IgD-negative memory B cell (primary cell): ENCODE results near the gene TEX29. TPM values are rescaled to one million over a fixed set of nuclear protein-coding genes. Genes with fewer than 3 reads are reported as not detected.

Source experiments
- H3K27ac Mint-ChIP-seq, 3 donors: one replicate each; pipeline ENCODE4 v1.8.0; 2020 to 2022; ENCODE audit warnings: mild to moderate bottlenecking in 3 of 3, mixed read lengths in 3 of 3, moderate library complexity in 1 of 3
- H3K27me3 Mint-ChIP-seq: one replicate; pipeline ENCODE4 v1.8.0; 2021; ENCODE audit warnings: mixed read lengths
- H3K36me3 Mint-ChIP-seq: one replicate; pipeline ENCODE4 v1.8.0; 2020; ENCODE audit warnings: mild to moderate bottlenecking, mixed read lengths
- H3K4me1 Mint-ChIP-seq, 3 donors: one replicate each; pipeline ENCODE4 v1.8.0; 2020 to 2022; ENCODE audit warnings: mixed read lengths in 3 of 3, mild to moderate bottlenecking in 1 of 3
- H3K4me3 Mint-ChIP-seq, 4 donors: one replicate each; pipeline ENCODE4 v1.8.0; 2020 to 2022; ENCODE audit warnings: mild to moderate bottlenecking in 4 of 4, mixed read lengths in 4 of 4, moderate library complexity in 3 of 4
- H3K9me3 Mint-ChIP-seq, 3 donors: one replicate each; pipeline ENCODE4 v1.8.0; 2020 to 2021; ENCODE audit warnings: mixed read lengths in 3 of 3, mild to moderate bottlenecking in 1 of 3
- polyA plus RNA-seq: library from polyadenylated mRNA; unstranded; fragments of 300-500 nt; fragmentation: Illumina TruSeq; gene quantifications from one replicate; pipeline ENCODE4 v1.2.3, GENCODE V29; 2021

The TEX29 gene
- polyA plus RNA-seq, 1 donor from 2014 or later = not detected

DNA sequence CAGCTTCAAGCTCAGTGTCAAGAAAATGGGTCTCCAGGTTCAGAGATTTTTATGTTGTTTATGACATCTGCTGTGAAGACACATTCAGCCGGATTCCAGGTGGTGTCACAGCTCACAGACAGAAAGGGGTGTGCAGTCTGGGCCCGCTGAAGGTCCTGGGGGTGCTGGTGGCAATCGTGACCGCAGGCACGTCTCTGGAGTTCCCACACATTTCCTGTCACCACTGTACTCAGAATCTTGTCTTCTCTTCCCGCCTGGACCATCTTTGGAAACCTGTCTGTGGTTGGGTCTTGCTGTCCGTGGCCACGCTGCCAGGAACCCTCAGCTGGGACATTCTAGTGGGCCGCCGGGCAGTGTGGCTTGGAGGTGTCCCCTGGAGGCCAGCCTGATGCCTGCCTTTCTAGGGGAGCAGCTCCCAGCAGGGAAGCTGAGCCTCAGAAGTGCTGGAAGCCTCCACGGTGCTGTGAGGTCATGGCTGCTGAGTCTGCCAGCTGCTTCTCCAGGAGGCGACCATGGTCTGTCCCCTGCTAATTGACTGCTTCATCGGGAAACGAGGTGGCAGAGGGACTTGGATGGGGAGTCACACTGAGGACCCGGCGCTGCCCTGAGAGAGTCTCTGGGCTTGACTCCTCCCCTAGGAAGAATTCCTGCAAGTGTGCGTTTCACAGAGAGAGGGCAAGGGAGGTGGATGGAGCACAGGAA, 3.7 kb downstream of the TEX29 start:
- no peaks in the 10 kb centered on the region for H3K9me3 Mint-ChIP-seq
- no peak overlapping the region for H3K4me3 Mint-ChIP-seq
- H3K27ac Mint-ChIP-seq = peak overlapping the region in 1 of 3 donors; percentile 69
- no peaks in the 10 kb centered on the region for H3K4me1 Mint-ChIP-seq
- no peaks in the 10 kb centered on the region for H3K27me3 Mint-ChIP-seq
- peaks cover 8% of the 10 kb centered on the region for H3K36me3 Mint-ChIP-seq

DNA sequence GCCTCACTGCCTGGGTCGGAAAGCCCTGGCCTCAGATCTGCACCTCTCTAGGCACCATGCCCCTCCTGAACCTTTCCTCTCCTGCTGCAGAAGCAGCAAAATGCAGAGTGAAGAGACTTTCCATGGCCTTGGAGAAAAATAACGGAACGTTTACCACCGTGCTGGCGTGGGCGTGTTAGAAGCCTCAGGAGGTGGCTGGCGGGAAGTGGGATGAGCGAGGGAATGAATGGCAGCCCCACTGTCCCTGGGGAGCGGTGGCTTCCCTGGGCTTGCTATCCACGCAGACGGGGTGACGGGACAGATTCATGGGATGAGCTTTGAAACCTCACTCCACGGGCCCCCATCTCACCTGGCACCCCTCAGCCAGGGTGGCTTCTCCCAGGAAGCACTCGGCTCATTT, 4.3 kb downstream of the TEX29 start:
- Mint-ChIP-seq H3K4me3 (no peak overlapping the region), H3K27me3 (no peaks in the 10 kb centered on the region), H3K36me3 (peaks cover 5% of the 10 kb centered on the region), H3K9me3 (no peaks in the 10 kb centered on the region), H3K27ac (peak overlapping the region in 1 of 3 donors; percentile 69), H3K4me1 (no peaks in the 10 kb centered on the region)

DNA sequence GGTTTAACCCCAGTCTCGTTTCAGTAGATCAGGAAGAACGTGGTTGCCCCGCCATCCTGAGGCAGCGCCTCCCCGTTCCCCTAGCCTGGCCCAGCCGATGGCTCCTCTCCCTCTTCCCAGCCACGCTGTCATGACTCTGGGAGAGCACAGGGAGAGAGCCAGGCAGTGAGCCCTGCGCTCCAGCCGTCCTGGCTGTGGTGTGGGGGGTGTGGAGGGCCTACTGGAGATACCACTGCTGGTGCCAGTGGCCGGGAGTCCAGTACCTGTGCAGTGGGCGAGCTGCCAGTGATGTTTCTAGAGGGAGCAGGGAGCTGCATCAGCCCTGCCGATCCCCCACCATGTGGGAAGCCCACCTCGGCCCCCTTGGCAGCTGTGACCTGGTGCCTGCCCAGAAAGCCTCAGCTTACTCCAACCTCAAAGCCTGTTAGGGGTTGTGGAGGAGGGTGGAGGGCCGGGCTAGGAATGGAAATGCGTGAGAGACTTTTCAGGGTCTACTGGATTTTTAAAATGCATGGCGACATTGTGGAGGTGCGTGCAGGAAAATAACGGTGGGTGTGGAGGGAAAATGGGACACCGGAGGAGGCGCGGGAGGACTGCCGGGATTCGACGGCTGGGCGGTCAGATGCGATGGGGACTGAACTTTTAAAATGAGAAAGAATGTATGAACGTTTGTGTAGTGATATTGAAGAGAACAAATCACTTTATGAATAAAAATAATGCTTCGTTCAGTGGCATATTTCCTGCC, 4.9 kb downstream of the TEX29 start:
- no peak overlapping the region for H3K4me3 Mint-ChIP-seq
- H3K9me3 Mint-ChIP-seq = no peaks in the 10 kb centered on the region
- peak overlapping the region in 1 of 3 donors; percentile 18 for H3K27ac Mint-ChIP-seq
- H3K4me1 Mint-ChIP-seq = no peaks in the 10 kb centered on the region
- H3K36me3 Mint-ChIP-seq = peaks cover 4% of the 10 kb centered on the region
- H3K27me3 Mint-ChIP-seq = no peaks in the 10 kb centered on the region

DNA sequence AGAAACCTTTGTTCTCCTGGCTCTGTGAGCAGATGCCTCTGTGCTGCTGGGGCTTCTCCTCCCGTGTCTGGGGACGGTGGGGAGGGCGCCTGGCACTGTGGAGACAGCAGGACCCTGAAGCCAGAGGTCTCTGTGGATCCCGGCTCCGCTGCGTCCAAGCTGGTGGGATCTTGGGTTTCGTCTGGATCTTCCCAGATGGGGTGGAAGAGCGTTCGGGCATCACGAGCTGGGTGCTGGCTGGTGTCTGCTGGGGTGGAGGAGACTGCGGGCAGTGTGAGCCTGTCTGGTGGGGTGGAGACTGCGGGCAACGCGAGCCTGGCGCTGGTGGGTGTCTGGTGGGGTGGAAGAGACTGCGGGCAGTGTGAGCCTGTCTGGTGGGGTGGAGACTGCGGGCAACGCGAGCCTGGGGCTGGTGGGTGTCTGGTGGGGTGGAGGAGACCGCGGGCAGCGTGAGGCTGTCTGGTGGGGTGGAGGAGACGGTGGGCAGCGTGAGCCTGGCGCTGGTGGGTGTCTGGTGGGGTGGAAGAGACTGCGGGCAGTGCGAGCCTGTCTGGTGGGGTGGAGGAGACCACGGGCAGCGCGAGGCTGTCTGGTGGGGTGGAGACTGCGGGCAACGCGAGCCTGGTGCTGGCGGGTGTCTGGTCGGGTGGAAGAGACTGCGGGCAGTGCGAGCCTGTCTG, 5.6 kb downstream of the TEX29 start:
- H3K4me3 Mint-ChIP-seq = no peak overlapping the region

DNA sequence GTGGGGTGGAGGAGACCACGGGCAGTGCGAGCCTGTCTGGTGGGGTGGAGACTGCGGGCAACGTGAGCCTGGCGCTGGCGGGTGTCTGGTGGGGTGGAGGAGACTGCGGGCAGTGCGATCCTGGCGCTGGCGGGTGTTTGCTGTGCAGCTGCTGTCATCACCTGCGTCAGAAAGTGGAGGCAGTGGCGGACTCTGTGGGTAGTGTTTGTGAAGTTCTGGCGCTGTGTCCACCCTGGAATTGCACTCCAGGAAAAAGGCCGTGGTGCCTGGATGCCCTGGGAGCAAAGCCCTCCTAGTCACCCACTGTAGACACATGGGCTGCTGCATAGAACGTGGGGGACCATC, 6.2 kb downstream of the TEX29 start:
- Mint-ChIP-seq H3K27me3 (no peaks in the 10 kb centered on the region), H3K4me3 (no peak overlapping the region), H3K4me1 (no peaks in the 10 kb centered on the region), H3K27ac (no peak overlapping the region), H3K9me3 (no peaks in the 10 kb centered on the region), H3K36me3 (peaks cover 4% of the 10 kb centered on the region)

More for the DNA sequence above, 5.6 kb downstream of the TEX29 start:
- no peak overlapping the region for H3K27ac Mint-ChIP-seq
- H3K9me3 Mint-ChIP-seq = no peaks in the 10 kb centered on the region
- no peaks in the 10 kb centered on the region for H3K27me3 Mint-ChIP-seq
- peaks cover 4% of the 10 kb centered on the region for H3K36me3 Mint-ChIP-seq
- no peaks in the 10 kb centered on the region for H3K4me1 Mint-ChIP-seq

DNA sequence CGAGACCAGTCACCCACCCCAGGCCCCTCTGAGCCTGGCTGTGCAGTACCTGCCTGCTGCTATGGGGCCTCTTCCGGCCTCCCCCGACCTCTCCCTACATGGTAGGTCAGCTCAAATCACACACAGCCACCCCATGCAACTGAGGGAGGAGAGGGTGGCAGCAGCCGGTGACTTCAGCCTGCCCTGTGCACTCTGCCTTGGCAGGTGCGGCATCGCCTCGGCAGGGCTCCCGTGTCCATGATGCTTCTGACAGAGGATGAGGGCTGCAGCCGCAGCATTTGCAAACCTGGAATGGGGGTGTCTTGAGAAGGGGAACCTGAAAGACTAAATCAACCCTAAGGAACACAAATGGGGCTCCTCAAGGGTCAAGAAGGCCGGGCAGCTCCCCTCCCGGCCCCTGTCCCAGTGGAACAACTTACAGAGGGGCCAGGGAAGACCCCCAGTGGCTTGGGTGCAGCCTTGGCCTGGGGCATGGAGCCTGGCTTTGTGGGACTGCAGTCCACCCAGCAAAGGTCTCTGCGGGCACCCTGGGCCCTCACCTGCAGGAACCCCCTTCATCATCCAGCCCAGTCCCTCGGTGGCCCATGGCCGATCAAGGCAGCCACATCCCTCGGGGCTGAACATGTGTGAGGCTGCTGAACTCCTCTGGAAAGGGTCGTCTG, 6.7 kb downstream of the TEX29 start:
- Mint-ChIP-seq H3K27ac (no peak overlapping the region), H3K27me3 (no peaks in the 10 kb centered on the region), H3K36me3 (peaks cover 4% of the 10 kb centered on the region), H3K4me1 (no peaks in the 10 kb centered on the region), H3K4me3 (no peak overlapping the region), H3K9me3 (no peaks in the 10 kb centered on the region)

DNA sequence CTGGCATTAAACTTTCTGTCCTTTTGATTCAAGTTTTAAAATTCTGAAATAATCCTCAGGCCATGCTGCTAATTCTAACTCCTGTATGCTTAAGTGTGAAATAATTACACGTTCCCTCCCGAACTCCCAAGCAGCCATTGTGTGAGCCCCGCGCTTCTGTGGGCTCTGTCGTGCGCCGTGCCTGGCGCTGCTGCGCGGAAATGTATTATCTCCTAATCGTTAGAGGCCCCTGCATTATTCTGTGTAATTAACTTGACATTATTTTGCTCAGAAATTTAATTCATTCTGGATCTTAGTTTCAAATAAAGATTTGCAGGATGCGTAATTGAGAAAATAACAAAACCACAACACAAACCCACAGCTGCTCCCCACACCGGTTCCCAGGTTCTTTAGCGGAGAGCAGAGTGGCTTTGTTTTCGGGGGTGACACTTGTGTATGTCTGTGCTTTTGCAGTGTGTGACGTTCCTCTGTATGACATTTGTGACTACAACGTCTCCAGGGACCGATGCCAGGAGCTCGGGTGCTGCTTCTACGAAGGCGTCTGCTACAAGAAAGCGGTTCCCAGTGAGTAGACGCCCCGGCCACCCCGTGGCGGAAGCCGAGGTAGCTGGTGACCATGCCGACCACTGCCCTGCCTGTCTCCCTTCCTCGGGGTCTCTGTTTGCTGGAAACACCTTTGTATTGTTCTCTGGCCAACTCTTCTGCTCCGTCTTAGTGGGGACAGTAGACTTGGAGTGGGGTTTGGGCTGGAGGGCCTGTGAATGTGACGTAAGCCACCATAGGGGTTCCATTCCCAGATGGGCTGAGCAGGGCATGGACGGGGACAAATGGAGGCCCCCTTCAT, 7.5 kb downstream of the TEX29 start:
- H3K36me3 Mint-ChIP-seq = peaks cover 4% of the 10 kb centered on the region
- no peak overlapping the region for H3K4me3 Mint-ChIP-seq
- H3K4me1 Mint-ChIP-seq = no peaks in the 10 kb centered on the region
- H3K9me3 Mint-ChIP-seq = peaks cover 0 to 6% (median 0%) of the 10 kb centered on the region in 3 donors
- H3K27me3 Mint-ChIP-seq = no peaks in the 10 kb centered on the region
- H3K27ac Mint-ChIP-seq = no peak overlapping the region

DNA sequence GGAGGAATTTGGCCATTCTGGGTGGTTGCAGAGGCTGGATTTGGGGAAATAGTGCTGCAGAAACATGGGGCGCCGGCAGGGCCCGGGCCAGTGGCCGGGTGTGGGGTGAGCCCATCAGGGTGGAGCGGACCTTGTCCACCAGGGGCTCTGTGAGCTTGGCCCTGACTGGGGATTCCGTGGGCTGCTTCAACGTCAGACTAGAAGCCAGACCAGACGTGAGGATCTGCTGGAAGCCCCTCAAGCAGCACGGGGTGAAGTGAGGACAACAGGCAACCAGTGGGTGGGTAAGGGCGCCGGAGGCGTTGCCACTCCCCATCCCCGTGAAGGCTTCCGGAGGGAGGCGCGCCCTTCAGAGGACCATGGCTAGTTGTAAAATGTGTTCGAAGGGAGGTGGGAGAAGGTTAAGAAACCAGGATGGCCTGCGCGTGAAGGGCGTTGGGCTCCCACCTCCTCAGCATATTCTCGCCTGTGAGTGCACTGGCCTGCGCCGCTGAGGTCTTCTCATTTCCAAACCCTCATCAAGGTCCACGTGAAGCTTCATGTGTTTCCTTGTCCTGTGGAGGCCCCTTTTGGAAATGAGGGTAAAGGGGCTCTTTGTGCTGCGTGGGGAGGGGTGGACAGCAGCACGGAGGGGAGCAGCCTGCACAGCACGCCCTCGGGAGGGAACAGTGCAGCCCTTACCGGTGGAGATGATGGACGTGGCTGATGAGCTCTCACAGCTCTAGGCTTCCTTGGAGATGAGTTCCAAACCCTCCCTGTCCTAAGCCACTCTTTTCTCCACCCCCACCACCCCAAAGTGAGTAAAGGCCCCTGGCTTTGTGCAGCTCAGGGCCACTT, 8.3 kb downstream of the TEX29 start:
- H3K36me3 Mint-ChIP-seq = peaks cover 7% of the 10 kb centered on the region
- H3K27ac Mint-ChIP-seq = no peak overlapping the region

DNA sequence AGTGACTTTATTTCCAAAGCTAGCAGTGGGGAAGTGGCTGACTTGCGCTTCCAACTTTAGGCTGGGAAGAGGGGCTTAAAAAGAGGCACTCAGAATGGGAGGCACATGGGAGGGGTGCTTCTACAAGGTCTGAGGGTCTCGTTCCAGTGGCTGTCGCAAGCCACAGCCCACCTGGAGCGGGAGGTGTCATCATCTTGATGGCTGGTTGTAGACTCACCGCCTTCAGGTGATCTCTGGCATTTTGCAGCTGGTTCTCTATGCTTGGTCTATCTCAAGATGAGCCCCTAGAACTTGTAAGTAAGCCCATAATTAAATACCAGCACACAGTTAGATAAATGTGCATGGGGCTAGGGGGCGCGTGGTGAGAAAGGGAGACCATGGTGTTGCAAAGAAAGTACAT, 9.2 kb downstream of the TEX29 start:
- Mint-ChIP-seq H3K9me3 (peaks cover 0 to 15% (median 2%) of the 10 kb centered on the region in 3 donors), H3K27ac (no peak overlapping the region)

More for the DNA sequence above, 8.3 kb downstream of the TEX29 start:
- Mint-ChIP-seq H3K4me1 (no peaks in the 10 kb centered on the region), H3K9me3 (peaks cover 0 to 10% (median 2%) of the 10 kb centered on the region in 3 donors), H3K27me3 (no peaks in the 10 kb centered on the region), H3K4me3 (no peak overlapping the region)

DNA sequence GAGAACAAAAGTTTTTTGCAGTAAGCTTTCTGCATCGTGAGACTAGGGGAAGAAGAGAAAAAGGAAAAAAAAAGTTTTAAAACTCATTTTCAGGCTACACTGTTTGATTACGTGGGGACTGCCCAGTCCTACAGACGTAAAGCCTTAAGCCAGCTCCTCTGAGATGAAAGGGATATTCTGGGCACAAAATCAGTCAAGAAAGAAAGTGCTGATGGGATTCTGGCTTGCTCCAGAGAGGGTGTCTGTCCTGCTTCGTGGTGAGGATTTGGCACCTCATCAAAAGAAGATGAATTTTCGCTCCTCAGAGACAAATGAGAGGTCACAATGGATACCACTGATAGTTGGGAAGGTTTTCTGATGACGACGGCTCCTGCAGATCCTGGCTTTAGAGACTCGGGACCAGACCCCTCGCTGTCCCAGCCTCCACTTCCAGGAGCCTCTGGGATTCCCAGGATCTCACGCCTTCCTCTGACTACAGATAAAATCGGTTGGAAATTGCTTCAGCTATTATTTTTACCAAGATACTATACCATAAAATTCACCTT, 9.7 kb downstream of the TEX29 start:
- Mint-ChIP-seq H3K36me3 (peaks cover 9% of the 10 kb centered on the region), H3K4me3 (no peak overlapping the region), H3K9me3 (peaks cover 0 to 15% (median 2%) of the 10 kb centered on the region in 3 donors), H3K4me1 (no peaks in the 10 kb centered on the region), H3K27me3 (no peaks in the 10 kb centered on the region), H3K27ac (no peak overlapping the region)

More for the DNA sequence above, 9.2 kb downstream of the TEX29 start:
- no peaks in the 10 kb centered on the region for H3K4me1 Mint-ChIP-seq
- H3K36me3 Mint-ChIP-seq = peaks cover 7% of the 10 kb centered on the region
- no peaks in the 10 kb centered on the region for H3K27me3 Mint-ChIP-seq
- no peak overlapping the region for H3K4me3 Mint-ChIP-seq

DNA sequence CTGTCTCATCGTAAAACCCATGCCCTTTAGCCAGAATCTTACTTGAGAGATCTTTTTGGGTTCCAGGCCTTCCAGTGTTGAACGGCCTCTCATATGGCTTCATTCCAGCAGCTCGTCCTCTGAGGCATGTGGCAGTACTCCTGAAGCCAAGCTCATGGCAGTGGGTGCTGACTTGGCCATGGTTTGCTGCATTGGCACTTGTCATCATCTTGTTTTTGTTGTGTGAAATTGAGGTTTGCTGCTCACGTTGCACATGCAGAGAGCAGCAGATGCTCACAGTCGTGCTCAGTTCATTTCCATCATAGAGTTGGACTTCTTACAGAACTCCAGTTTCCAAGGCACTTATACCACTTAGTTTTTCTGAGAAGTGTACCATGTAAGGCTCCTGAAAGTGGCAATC, 14.9 kb downstream of the TEX29 start:
- no peak overlapping the region for H3K27ac Mint-ChIP-seq
- peaks cover 22% of the 10 kb centered on the region for H3K36me3 Mint-ChIP-seq
- H3K4me3 Mint-ChIP-seq = no peak overlapping the region
- H3K4me1 Mint-ChIP-seq = no peaks in the 10 kb centered on the region
- no peaks in the 10 kb centered on the region for H3K27me3 Mint-ChIP-seq
- peaks cover 0 to 15% (median 4%) of the 10 kb centered on the region in 3 donors for H3K9me3 Mint-ChIP-seq

DNA sequence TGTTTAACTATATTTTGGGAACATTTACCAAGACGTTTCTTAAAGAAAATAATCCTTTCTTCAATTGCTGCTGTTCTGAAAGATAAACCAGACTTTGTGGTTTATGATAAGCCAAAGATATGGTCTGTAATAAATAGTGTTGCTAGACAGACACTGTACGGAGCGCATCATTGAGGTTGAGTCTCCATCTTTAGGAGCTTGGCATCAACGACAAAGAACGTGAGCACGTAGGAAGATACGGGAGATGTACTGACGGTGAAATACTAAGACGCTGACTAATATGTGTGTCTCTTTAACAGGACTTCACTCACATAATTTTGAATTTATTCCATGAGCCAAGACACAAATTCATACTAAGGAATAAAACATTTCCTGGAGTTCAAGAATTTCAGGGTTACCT, 16.2 kb downstream of the TEX29 start:
- no peaks in the 10 kb centered on the region for H3K27me3 Mint-ChIP-seq
- peaks cover 0 to 15% (median 4%) of the 10 kb centered on the region in 3 donors for H3K9me3 Mint-ChIP-seq
- no peak overlapping the region for H3K27ac Mint-ChIP-seq
- no peaks in the 10 kb centered on the region for H3K4me1 Mint-ChIP-seq
- peaks cover 22% of the 10 kb centered on the region for H3K36me3 Mint-ChIP-seq
- H3K4me3 Mint-ChIP-seq = no peak overlapping the region

DNA sequence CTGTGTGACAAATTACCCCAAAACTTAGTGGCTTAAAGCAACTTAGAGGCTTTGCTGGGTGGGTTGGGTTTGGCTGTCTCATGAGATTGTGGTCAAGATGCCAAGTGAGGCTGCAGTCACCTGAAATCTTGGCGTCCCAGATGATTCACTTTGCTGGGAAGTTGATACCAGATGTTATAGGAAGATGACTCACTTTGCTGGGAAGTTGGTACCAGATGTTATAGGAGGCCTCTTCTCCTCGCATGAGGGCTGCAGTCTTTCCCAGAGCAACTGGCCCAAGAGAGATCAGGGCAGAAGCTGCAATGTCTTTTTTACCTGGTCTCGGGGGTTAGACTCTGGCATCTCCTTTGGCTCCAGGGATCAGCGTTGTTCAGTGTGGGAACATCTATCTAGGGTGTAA, 16.8 kb downstream of the TEX29 start:
- H3K36me3 Mint-ChIP-seq = peaks cover 22% of the 10 kb centered on the region
- H3K27me3 Mint-ChIP-seq = no peaks in the 10 kb centered on the region
- H3K4me1 Mint-ChIP-seq = no peaks in the 10 kb centered on the region
- peaks cover 0 to 15% (median 4%) of the 10 kb centered on the region in 3 donors for H3K9me3 Mint-ChIP-seq
- H3K27ac Mint-ChIP-seq = peak overlapping the region in 1 of 3 donors; percentile 39
- no peak overlapping the region for H3K4me3 Mint-ChIP-seq
